Esophagus squamous epithelium (tissue), 5 donors: ENCODE measurements around the gene MYO15A. TPM values are rescaled to one million over a fixed set of nuclear protein-coding genes. Genes with fewer than 3 reads are reported as not detected.

Experiments
- DNase-seq: peaks from one replicate; lab custom pipeline; 2025; lab: John Stamatoyannopoulos, UW
- H3K27ac ChIP-seq, 4 donors: fragments of 200-600 bp; sonication (generic); one replicate each; pipeline ENCODE4 v1.5.1; 2016 to 2019; ENCODE audit warnings: mild to moderate bottlenecking in 1 of 4
- H3K27me3 ChIP-seq, 4 donors: fragments of 200-600 bp; sonication (generic); 1 replicate in 3 of 4; 2 replicates in 1 of 4; pipeline versions ENCODE4 v1.5.1 to v1.6.0; 2017 to 2021; ENCODE audit warnings: antibody characterized with exemption in 1 of 4
- H3K36me3 ChIP-seq, 3 donors: fragments of 200-600 bp; sonication (generic); one replicate each; pipeline ENCODE4 v1.5.1; 2016 to 2019
- H3K4me1 ChIP-seq, 3 donors: fragments of 200-600 bp; sonication (generic); one replicate each; pipeline ENCODE4 v1.5.1; 2017 to 2019
- H3K4me3 ChIP-seq, 4 donors: fragments of 200-600 bp; sonication (generic); 1 replicate in 3 of 4; 2 replicates in 1 of 4; pipeline ENCODE4 v1.5.1; 2016 to 2019; ENCODE audit warnings: mild to moderate bottlenecking in 2 of 4, moderate library complexity in 1 of 4
- H3K9me3 ChIP-seq, 3 donors: fragments of 200-600 bp; sonication (generic); one replicate each; pipeline ENCODE4 v1.5.1; 2016 to 2019
- CTCF ChIP-seq, 6 experiments: fragments of 450-650 bp in 4 of 6; fragments of 200-600 bp in 2 of 6; sonication (generic) in 2 of 6; IDR thresholded peaks; one replicate each; pipeline ENCODE4 v1.5.1; 2016 to 2019; ENCODE audit warnings: antibody characterized with exemption in 6 of 6, mild to moderate bottlenecking in 4 of 6, moderate library complexity in 4 of 6
- POLR2A ChIP-seq, 4 donors: fragments of 450-650 bp; IDR thresholded peaks; one replicate each; pipeline ENCODE4 v1.6.1; 2017; ENCODE audit warnings: antibody characterized with exemption in 4 of 4, mild to moderate bottlenecking in 4 of 4, moderate library complexity in 3 of 4
- WGBS, 2 donors: methylation state at CpG; one replicate each; pipeline ENCODE4 v1.1.5; 2018; 5-methylcytosine and 5-hydroxymethylcytosine counted together
- intact Hi-C: fragments of 100-400 bp; cut with DNase I; formaldehyde crosslinking; loops from one replicate; pipeline ENCODE4 v1.15.0; 2022
- total RNA-seq, 4 donors: library from RNA; depleted of rRNA; stranded (reverse); fragments of >200 nt; gene quantifications; one replicate each; pipeline ENCODE4 v1.1.0, GENCODE V29; 2016
- donor health status: DM: yes; HTN: yes; CAD: no.

Gene MYO15A
- total RNA-seq, 4 donors from 2014 or later: 0.18 to 1.7 (median 0.30) TPM; not detected in 1

DNA sequence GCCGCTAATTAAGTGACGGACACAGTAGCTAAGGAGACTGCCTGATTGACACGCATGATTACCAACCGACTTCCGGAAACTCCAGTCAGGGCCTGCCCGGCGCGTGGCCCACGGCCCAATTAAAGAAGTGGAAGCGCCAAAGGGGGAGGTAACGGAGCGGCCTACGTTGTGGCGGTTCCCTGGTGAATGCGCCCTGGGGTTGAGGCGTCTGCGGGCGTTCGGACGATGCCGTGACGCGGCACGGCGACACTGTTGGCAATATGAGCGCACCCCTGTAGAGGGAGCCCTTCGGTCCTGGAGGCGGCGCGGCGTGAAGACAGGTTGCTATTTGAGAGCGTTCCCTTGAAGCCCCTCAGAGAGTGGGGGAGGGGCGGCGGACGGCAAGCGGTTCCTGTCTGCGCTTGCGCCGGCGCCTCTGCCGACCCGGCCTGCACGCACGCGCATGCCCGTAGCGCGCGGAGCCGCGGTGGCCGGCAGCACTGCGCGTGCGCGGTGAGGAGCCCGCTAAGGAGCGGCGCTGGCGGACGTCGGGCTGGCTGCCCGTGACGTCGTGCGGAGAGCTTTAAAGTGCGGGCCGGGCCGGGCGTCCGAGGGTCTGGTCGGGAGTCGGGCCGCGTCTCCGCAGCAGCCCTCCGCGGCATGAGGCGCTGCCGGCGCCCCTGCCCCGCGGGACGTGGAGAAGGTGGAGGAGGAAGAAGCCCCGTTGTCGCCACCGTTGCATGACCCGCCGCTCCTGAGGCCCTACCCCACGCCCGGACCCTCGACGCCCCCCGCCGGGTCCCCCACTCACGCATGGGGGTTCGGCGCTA is 75.0 kb downstream of the MYO15A start, which contains the start of gene ALKBH5:
ALKBH5 (plus strand) TSS at position 495 of the 809 bp plus-strand sequence. CDS start 416 bp downstream, outside the sequence.
- Histone ChIP-seq H3K27me3 (no peaks in the 10 kb centered on the region), H3K36me3 (peaks cover 0 to under 1% (median 0%) of the 10 kb centered on the region in 3 donors), H3K27ac (peak within 1 kb of the TSS; percentile 93 to 99 (median 96)), H3K9me3 (no peaks in the 10 kb centered on the region), H3K4me1 (peaks cover 48 to 65% (median 55%) of the 10 kb centered on the region in 3 donors), H3K4me3 (peak within 1 kb of the TSS; percentile 71 to 97 (median 73))
- 0% methylated on average over 12 of the region's 98 CpGs; no CpG with 5 or more reads in 1 of the 2 donors for WGBS, 2 donors
- TF ChIP-seq CTCF (IDR thresholded peaks at IDR 0.05): peak in 4 of 6 experiments; percentile 2 to 50 (median 40)
- TF ChIP-seq POLR2A (IDR thresholded peaks at IDR 0.05): peak in 3 of 4 donors; percentile 58 to 98 (median 95)
- DNase-seq: peak; percentile 86
- intact Hi-C loops: no loop called here

DNA sequence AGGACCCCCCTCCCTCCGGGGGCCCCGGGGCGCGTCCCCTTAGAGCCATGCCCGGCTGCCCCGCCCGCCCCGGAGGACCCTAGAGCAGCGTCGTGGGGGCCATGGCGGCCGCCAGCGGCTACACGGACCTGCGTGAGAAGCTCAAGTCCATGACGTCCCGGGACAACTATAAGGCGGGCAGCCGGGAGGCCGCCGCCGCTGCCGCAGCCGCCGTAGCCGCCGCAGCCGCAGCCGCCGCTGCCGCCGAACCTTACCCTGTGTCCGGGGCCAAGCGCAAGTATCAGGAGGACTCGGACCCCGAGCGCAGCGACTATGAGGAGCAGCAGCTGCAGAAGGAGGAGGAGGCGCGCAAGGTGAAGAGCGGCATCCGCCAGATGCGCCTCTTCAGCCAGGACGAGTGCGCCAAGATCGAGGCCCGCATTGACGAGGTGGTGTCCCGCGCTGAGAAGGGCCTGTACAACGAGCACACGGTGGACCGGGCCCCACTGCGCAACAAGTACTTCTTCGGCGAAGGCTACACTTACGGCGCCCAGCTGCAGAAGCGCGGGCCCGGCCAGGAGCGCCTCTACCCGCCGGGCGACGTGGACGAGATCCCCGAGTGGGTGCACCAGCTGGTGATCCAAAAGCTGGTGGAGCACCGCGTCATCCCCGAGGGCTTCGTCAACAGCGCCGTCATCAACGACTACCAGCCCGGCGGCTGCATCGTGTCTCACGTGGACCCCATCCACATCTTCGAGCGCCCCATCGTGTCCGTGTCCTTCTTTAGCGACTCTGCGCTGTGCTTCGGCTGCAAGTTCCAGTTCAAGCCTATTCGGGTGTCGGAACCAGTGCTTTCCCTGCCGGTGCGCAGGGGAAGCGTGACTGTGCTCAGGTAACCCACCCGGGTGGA is 75.8 kb downstream of the MYO15A start:
- intact Hi-C loops: no loop called here
- DNase-seq: no peak
- peaks cover 56 to 70% (median 61%) of the 10 kb centered on the region in 3 donors for H3K4me1 ChIP-seq
- peaks cover 0 to 9% (median 6%) of the 10 kb centered on the region in 3 donors for H3K36me3 ChIP-seq
- H3K4me3 ChIP-seq: peak overlapping the region; percentile 71 to 97 (median 73)
- TF ChIP-seq POLR2A (IDR thresholded peaks at IDR 0.05) (peak in 2 of 4 donors; percentile 18 to 43), CTCF (IDR thresholded peaks at IDR 0.05) (peak in 1 of 6 experiments; percentile 12)
- H3K27me3 ChIP-seq: no peaks in the 10 kb centered on the region
- peak overlapping the region; percentile 93 to 99 (median 96) for H3K27ac ChIP-seq
- 0 to 3% methylated on average over 4 to 14 of the region's 92 CpGs for WGBS, 2 donors
- H3K9me3 ChIP-seq: no peaks in the 10 kb centered on the region

DNA sequence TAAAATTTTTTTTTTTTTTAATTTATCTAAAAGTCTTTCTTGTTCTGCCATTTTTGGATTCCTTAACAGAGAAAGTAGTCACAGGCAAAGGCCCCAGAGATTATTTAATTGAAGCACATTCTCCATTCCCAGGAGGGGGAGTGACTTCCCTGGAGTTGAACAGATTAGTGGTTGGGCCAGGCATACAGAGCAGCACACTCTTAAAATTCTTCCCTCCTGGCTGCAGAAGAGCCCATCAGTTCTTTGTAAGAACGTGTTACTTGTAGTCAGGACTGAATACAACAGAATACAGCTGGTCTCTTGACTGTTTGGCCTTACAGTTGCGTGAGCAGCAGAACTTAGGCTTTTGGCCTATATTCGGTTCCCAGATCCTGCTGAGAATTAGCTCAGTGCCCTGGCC is 76.8 kb downstream of the MYO15A start:
- WGBS, 2 donors: 10% methylated on average over 3 of the region's 3 CpGs; no CpG with 5 or more reads in 1 of the 2 donors
- DNase-seq: no peak
- Histone ChIP-seq H3K9me3 (no peaks in the 10 kb centered on the region), H3K27ac (peak overlapping the region; percentile 12 to 95 (median 76)), H3K4me3 (peak overlapping the region; percentile 71 to 97 (median 73)), H3K27me3 (no peaks in the 10 kb centered on the region), H3K4me1 (peaks cover 62 to 80% (median 65%) of the 10 kb centered on the region in 3 donors), H3K36me3 (peaks cover 0 to 15% (median 10%) of the 10 kb centered on the region in 3 donors)
- no peak for TF ChIP-seq POLR2A (IDR thresholded peaks at IDR 0.05)
- intact Hi-C loops: no loop called here

DNA sequence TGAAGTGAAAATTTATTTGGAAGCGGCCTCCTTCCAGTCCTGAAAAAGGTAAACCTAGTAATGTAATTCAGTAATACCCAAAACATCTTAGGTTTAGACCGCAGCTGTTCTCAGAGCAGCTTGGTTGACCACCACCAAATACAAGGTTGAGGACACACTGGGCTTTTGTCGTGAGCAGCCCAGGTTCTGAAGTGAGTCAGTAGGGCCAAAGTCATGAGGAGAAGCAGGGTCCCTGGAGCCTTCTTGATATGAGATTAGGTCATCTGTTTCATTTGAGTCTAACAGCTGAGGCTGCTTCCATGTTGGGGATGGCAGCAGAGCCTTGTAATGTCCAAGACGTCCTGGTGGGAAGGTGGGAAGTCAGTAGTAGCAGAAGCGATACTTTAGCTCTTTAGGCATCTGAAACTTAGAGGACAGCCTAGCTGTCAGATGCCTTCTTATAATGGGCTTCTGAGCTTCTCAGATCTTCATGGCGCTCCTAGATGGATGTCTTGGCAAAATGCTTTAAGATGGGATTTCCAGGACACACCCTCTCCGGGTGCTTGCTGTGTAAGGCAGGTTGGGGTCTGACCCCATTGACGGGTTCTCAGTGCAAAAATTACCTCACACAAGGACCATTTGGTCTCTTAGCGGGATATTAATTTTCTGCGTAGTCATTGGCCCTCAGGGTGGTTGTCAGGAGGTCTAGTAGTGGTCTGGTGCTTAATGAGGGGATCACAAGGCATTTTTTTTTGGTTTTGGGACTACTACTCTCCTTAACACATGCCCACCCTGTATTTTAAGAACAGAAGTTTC is 77.5 kb downstream of the MYO15A start:
- intact Hi-C loops: no loop called here
- no peak for DNase-seq
- Histone ChIP-seq H3K27me3 (no peaks in the 10 kb centered on the region), H3K27ac (peak overlapping the region; percentile 12 to 95 (median 76)), H3K4me3 (peak overlapping the region; percentile 71 to 97 (median 73)), H3K36me3 (peaks cover 0 to 20% (median 10%) of the 10 kb centered on the region in 3 donors), H3K9me3 (no peaks in the 10 kb centered on the region), H3K4me1 (peaks cover 65 to 82% (median 71%) of the 10 kb centered on the region in 3 donors)
- TF ChIP-seq CTCF (IDR thresholded peaks at IDR 0.05) (no peak), POLR2A (IDR thresholded peaks at IDR 0.05) (no peak)
- 36 to 55% methylated on average over 9 to 10 of the region's 10 CpGs for WGBS, 2 donors
